GM18909 (cell line): ENCODE data around the gene CD320.
"Not testable (repeated sequence)": the region's sequence is repeated elsewhere in the genome, so short reads cannot be mapped to it uniquely, and the experiment has no call there.

ENCODE experiments used
- ATAC-seq: cut with Tn5 transposase; IDR thresholded peaks from one replicate; pipeline ENCODE4 v1.9.1; 2021; ENCODE audit warnings: mild to moderate bottlenecking; ENCODE audit not compliant: unreplicated experiment, poor library complexity

CD320 gene

DNA sequence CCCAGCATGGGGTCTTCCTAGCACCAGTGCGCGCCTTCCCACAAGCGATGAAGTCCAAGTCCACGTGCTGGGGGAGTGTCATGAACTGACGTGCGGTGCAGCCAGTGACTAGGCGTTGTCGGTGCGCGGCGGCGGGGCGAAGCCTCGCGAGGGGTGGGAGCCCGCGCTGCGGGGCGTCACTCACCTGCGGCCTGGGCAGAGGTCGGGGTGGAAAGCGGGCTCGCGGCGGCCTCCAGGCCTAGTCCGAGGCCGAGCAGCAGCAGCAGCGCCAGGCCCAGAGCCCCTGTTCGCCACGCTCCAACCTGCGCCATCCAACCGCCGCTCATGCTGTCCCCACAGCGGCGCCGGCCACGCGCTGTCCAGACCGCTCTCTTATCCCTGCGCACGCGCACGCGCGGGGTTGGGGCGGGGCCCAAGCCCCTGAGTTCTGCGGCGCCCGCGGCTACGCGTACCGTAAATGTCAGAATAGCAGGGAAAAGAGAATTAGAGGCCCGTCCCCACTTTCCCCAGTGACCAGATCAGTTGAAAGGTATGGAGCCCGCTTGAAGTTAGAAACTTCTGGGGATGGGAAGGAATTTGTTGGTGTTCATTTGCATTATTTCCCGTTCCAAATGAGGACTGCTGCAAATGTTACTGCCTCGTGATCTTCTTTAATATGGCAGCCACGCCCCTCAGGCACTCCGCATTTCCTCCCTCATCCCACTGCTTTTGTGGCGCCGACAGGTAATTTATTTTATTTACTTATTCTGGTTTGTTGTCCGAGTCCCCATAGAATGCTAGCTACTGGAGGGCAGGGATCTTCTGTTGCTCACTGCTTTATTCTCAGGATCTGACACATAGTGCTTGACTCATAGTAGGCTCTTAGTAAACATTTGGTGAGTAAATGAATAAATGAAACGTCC, at the start of gene CD320:
CD320 (minus strand) TSS at position 394 of the 902 bp plus-strand sequence; CDS start at position 326, 68 bp downstream.
- ATAC-seq: peak; percentile 78

DNA sequence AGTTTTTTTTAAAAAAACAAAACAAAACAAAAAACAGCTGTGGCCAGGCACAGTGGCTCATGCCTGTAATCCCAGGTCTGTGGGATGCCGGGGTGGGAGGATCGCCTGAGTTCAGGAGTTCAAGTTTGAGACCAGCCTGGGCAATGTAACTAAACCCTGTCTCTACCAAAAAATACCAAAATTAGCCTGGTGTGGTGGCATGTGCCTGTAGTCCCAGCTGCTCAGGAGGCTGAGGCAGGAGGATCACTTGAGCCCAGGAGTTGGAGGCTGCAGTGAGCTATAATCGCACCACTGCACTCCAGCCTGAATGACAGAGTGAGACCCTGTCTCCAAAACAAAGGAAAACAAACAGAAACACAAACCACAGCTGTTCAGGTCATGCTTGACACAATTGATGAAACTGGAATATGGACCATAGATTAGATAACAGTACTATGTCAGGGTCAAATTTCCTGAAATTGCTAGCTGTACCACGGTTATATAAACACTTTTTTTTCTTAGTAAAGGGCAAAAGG, 48.9 kb upstream of the CD320 start:
- no peak for ATAC-seq

DNA sequence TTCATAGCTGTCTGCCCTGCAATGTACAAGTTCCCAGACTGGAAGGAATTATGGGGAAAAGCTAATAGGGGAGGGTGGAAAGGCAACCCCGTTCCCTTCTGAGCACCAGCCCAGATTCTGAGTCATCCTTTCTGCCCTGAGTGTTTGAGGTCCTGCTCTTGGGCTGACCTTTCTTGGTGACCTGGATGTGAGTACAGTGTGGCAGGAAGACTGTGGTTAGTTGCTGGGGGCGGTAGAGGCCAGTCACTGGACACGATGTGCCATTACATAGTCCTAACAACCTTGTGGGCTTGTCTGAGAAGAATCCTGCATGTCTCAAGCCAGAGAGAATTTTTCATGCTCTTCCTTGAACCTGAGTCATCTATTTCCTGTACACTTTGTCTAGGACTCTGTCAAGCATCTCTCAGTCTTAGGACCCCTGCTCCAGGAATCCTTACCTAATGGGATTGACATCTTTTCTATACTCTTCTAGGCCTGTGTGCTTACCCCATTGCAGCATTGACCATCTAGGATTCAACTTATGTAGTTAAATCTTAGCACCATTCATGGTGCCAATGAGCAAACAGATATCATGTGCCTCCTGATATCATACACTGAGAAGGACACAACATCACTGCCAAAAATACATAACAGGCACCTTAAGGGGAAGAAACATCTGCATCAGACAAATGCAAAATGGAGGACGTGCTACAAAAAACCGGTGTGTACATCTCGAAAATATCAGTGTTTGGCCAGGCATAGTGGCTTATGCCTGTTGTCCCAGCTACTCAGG, 47.7 kb upstream of the CD320 start:
- no peak for ATAC-seq

DNA sequence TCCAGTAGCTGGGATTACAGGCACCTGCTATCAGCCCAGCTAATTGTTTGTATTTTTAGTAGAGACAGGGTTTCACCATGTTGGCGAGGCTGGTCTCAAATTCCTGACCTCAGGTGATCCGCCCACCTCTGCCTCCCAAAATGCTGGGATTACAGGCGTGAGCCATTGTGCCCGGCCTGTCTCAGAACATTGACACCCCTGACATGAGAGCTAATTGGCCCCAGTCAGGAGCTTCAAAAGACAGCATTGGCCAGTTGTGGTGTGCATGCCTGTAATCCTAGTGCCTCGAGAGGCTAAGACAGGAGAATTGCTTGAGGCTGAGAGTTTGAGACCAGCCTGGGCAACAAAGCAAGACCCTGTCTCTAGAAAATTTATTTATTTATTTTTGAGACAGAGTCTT, 44.7 kb upstream of the CD320 start:
- not testable (repeated sequence) for ATAC-seq

DNA sequence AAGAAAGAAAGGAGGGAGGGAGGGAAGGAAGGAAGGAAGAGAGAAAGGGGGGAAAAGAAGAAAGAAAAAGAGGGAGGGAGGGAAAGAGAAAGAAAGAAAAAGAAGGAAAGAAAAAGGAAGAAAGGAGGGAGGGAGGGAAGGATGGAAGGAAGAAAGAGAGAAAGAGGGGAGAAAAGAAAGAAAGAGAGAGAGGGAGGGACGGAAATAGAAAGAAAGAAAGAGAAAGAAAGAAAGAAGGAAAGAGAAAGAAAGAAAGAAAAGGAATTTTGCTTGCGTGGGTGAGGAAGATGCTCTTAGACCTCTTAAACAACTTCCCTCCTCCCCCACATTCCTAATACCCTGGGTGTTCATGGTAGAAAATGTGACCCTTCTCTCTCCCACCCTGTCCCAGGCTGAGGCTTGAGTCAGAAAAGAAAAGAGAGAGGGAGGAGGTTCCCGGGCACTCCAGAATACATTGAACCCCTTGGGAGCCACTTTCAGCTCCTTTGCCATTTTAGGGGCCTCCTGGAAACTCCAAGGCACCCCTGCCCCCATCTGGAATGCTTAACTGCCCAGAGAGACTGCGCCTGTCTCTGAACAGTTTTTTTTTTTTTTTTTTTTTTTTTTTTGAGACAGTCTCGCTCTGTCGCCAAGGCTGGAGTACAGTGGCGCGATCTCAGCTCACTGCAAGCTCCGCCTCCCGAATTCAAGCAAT, 44.1 kb upstream of the CD320 start:
- ATAC-seq: no peak

DNA sequence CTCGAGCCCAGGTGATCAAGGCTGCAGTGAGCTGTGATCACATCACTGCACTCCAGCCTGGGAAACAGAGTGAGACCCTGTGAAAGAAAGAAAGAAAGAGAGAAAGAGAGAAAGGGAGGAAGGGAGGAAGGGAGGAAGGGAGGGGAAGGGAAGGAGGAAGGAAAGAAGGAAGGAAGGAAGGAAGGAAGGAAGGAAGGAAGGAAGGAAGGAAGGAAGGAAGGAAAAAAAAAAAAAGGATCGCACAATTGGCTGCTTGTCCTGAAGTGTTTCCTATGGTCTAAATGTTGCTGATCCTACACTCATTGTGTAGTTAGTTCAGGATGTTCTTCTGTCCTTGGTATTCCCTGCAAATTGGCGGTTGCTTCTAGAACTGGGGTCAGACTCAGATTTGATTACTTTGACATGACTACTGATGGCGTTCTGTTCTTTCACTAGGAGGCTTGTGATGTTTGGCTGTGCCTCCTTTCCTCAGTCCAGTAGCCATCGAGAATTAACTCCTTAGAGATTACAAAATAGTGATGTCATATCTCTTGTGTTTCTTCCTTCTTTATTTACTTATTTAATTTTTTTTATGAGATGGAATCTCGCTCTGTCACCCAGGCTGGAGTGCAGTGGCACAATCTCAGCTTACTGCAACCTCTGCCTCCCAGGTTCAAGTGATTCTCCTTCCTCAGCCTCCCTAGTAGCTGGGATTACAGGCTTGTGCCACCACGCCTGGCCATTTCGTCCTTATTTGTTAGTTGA, 41.6 kb upstream of the CD320 start:
- ATAC-seq: not testable (repeated sequence)

DNA sequence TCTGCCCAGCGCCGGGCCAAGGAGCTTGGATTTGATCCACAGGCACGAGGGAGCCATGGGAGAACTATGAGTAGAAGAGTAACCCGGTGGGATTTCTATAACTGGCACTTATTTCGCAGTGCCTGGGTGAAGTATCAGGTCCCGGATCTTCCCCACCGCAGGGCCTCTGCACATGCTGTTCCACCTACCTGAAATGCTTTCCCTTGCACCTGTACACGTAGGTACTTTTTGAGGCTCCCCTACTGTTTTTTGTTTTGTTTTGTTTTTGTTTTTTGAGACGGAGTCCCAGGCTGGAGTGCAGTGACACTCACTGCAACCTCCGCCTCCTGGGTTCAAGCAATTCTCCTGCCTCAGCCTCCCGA, 35.3 kb upstream of the CD320 start:
- ATAC-seq: no peak

DNA sequence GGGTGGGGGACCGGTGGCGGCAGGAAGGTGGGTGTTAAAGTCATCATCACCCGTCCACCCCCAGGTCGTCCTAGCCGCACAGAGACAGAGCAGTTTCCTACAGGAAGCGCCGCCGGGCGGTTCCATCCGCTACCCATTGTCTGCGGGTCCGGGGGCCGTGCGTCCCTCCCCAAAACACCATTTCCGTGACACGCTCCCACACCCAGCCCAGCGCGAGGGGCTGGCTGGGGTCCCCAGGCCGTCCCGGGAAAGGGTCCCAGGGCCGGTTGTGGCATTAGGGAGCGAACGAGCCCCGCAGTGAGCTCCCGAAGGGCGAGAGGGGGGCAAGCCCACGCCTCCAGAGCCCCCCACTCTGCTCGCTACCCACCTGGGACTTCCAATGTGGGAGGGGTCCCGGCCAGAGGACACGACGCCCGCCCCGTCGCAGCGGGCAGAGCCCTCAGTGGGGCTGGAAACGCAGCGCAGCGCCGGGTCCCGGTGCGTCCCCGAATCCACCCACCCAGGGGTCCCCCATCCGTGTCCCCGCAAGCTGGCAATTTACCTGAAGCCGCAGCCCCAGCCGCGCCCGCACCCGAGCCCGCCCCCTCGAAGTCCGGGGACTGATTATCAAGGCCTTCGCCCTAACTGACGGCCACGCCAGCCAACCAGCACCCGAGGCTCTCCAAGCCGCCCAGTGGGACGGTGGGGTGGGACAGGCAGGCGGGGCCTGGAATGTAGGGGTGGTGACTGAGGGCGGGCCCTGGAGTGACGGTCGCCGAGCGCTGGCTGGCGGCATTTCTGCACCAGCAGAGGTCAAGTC, 34.7 kb upstream of the CD320 start, which contains the start of gene KANK3:
KANK3 (minus strand) TSS at position 579 of the 799 bp plus-strand sequence. CDS start 5,434 bp downstream, outside the sequence.
- peak; percentile 86 for ATAC-seq

DNA sequence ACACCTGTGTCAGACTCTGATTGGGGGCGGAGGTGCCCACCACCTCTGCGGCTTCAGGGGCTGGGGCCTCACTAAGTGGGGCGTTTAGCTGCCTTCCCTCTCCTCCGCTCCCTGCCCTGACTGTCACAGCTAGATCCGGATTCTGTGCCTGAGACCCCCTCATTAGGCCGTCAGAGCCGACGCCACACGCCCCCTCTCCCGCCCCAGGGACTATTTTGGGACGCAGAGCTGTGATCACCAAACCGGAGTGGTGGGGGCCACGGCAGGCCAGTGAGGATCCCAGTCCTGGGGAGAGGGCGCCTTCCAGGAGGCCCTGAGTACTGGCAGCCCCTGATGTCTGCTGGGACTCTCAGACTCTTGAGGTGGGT, 34.1 kb upstream of the CD320 start:
- no peak for ATAC-seq

DNA sequence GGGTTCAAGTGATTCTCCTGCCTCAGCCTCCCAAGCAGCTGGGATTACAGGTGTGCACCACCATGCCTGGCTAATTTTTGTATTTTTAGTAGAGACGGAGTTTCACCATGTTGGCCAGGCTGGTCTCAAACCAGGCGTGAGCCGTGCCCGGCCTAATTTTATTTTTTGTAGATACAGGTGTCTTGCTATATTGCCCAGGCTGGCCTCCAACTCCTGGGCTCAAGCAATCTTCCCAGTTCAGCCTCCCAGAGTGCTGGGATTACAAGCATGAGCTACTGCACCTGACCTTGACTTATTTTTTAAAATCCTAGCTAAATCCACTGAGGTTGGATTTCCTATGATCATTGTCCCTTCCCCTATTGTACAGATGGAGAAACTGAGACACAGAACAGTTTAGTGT, 33.3 kb upstream of the CD320 start:
- ATAC-seq: not testable (repeated sequence)

DNA sequence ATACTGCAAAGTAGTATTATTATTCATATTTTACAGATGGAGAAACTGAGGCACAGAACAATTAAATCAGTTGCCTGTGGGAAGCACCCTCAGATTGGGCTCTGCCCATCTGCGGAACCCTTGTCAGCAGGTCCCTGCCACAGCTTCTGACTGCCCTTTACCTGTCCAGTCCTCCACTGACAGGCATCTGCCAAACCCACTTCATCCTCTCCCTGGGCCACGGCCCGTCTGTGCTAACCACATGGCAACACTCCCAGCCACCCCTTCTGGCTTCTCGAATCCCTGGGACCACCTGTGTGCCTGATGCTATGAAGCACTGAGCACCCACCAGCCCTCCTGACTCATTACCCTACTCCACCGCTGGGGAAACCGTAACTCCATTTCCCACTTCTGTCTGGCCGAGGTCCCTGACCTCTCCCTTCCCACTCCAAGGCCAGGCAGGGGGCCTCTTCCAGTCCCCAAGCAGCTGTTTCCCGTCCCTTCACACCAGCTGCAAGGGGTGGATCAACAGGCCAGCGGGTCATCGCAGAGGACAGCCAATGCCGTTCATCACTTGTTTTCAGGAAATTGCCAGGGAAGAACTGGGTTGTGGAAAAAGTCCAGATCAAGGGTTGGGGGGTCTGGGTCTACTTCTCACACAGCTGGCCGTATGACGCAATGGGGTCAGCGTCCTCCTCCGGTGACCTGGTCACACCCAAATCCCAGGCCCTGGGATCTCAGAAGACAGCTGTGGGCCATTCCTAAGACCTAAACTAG, 32.4 kb upstream of the CD320 start:
- ATAC-seq: no peak

DNA sequence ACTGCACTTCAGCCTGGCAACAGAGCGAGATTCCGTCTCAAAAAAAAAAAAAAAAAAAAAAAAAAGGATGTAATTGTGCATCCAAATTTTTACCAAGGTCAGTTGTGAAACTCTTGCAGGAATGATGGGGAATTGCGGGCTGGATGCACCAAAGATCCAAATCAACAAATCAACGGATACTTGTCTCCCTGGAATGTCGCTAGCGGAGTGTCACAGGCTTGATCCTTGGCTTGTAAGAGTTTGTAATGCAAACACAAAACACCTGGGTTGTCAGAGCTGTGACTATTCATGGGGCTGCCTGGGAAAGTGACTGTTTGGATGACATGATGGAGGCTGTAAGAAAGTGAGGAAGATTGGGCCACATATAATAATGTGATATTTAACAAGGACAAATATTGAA, 30.7 kb upstream of the CD320 start:
- ATAC-seq: no peak

DNA sequence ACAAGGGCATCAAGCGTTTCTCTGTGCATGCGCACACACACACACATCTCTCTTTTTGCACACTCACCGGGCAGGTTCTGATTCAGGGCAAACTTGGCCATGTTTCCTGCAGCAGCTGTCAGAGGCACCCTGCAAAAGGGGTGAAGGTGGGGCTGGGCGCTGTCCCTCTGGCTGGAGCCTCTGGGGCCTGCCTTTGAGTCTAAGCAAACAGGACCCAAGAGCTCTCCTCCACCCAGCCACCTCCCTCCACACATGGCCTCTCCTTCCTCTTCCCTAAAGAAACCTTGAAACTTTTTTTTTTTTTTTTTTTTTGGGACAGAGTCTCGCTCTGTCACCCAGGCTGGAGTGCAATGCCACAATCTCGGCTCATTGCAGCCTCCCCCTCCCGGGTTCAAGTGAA, 29.6 kb upstream of the CD320 start:
- no peak for ATAC-seq

DNA sequence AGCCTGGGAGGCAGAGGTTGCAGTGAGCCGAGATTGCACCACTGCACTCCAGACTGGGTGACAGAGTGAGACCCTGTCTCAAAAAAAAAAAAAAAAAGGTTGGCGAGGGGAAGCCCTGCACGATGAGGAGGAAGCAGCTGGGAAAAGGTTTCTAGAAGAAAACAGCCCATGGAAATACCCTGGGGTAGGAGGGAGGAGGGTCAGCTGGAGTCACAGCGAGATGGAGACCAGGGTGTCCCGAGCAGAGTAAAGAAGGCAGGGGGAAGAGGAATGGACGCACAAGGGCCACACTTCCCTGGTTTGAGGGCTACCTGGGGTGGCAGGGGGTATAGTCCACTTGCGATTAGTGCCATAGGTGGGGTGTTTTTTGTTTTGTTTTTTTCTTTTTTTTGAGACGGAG, 28.5 kb upstream of the CD320 start:
- ATAC-seq: no peak

DNA sequence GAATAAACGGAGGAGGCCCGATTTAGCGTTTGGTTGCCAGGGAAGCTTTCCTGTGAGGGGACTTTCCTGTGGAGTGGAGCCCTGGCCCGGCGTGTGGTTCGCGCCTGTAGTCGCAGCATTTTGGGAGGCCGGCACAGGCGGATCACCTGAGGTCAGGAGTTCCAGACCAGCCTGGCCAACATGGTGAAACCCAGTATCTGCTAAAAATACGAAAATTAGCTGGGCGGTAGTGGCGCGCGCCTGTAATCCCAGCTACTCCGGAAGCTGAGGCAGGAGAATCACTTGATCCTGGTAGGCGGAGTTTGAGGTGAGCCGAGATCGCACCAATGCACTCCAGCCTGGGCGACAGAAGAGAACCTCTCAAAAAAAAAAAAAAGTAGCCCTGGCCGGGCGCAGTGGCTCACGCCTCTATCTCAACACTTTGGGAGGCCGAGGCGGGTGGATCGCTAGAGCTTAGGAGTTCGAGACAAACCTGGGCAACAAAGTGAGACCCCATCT, 28.0 kb upstream of the CD320 start:
- no peak for ATAC-seq

DNA sequence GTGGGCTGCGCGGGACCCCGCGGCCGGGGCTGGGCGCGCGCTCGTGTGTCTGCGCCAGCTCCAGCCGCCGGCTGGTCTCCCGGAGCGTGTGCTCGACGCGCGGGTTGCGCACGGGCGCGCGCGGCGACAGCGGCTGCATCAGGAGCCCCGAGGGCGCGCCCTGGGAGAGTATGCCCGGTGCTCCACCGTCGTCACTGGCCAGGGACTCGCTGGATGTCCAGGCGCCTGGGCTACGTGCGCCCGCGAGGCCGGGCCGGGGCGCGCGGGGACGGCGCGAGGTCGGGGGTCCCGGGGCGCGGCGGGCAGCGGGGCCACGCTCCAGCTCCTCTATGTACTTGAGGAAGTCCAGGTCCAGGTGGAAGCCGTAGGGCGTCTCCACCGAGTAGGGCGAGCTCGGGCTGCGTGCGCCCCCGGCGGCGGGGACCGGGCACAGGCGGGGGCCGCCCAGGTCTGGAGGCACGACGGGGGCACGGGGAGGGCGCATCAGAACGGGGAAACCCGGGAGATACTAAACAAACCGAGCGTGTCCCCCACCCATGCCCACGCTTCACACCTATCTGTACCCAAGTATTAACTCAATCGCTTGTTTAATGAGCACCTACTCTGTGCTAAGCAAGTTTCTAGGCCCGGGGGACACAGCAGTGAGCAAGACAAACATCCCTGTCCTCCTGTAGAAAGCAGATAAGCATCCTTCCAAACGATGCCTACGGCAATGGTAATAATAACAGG, 27.3 kb upstream of the CD320 start:
- peak; percentile 45 for ATAC-seq

DNA sequence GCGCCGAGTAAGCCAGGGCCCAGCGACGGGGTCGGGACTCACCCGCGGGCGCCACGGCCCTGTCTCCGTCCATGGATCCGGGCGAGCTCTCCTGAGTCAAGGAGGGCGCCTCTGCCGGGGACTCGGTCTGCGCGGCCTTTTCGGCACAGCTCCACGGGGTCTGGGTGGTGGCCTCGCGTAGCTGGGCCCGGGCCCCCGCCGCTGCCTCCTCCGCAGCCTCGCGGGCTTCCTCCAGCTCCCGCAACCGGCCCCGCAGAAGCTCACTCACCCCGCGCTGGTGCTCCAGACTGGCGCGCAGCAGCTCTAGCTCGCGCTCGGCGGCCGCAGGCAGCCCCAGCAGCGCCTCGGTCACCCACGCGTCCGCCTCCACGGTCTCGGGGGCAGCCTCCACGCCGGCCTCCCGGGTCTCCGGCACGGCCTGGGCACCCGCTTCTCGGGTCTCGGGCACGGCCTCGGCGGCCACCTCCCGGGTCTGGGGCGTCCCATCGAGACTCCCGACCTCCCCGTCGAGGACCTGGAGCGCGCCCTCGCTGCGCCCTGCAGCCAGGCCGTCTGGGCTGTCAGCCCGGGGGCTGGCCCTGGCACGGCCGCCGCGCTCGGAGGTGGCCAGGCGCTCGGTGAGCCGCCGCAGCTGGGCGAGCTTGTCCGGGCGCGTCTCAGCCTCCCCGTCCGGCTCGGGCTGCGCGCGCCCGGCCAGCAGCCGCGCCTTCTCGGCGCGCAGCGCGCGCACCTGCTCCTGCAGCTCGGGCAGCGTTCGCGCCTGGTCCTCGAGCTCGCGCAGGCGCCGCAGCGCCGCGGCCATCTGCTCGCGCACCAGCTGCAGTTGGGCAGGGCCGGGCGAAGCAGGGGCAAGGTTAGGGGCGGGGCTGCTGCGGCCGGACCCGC, 26.5 kb upstream of the CD320 start:
- peak; percentile 67 for ATAC-seq
